ENCODE data around the gene CACTIN. TPM values are rescaled to one million over a fixed set of nuclear protein-coding genes. Genes with fewer than 3 reads are reported as not detected.

Gene CACTIN
- polyA plus RNA-seq, 1 of the 3 experiments (the other 2 are of a cell fraction) = 36.4 TPM

DNA sequence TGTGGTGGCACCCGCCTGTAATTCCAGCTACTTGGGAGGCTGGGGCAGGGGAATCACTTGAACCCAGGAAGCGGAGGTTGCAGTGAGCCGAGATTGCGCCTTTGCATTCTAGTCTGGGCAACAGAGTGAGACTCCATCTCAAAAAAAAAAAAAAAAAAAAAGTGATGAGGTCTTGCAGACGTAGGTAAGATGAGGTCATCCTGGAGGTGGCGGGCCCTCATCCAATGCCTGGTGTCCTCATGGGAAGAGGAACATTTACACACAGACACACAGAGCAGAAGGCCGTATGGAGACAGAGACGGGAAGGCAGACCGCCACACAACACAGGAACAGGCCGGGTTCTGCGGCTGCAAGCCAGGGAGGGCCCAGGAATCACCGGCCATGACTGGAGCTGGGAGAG lies 4.4 kb downstream of the CACTIN start:
- CTCF ChIA-PET = interaction anchor here (0.7 to 5.8 kb wide), 5 partner anchors 36 to 317 kb away, joined by 3 to 49 read pairs (median 4); partner anchors contain the start of gene GIPC3
- Histone ChIP-seq H3K4me3 (ENCODE audit: low read depth in 2 of 2, low read length in 1 of 2) (no peak overlapping the region), H4K20me1 (ENCODE audit: insufficient read depth) (peaks cover 17% of the 10 kb centered on the region), H3F3A (replicated peaks; ENCODE audit: insufficient read depth) (no peaks in the 10 kb centered on the region), H2AFZ (ENCODE audit: low read depth) (no peak overlapping the region), H3K4me2 (no peak overlapping the region), H3K79me2 (ENCODE audit: insufficient read depth) (peaks cover 38% of the 10 kb centered on the region), H3K9ac (no peak overlapping the region), H3K9me3 (no peaks in the 10 kb centered on the region), H3K4me1 (ENCODE audit: control insufficient read depth in 1 of 2, insufficient read depth in 2 of 2, low read depth in 1 of 2, low read length in 1 of 2) (peaks cover 8 to 12% of the 10 kb centered on the region in 2 experiments; a peak in 2 of 4 replicates), H3K27ac (ENCODE audit: low read depth in 2 of 2, low read length in 1 of 2) (no peak overlapping the region), H3K27me3 (ENCODE audit: insufficient read depth) (no peaks in the 10 kb centered on the region), H3K9me2 (no peaks in the 10 kb centered on the region), H3K36me3 (replicated peaks in 1 of 2; ENCODE audit: control insufficient read depth in 1 of 2, insufficient read depth in 2 of 2, low read length in 1 of 2) (peaks cover 0 to 19% of the 10 kb centered on the region in 2 experiments)
- POLR2A ChIA-PET = no interaction called here
- DNase-seq = no peak
- WGBS (ENCODE audit: low lambda C conversion rate) = 87% methylated on average over 11 of the region's 12 CpGs
- TF ChIP-seq TCF12 (IDR thresholded peaks at IDR 0.05) (no peak), GABPA (IDR thresholded peaks at IDR 0.05; ENCODE audit: low read depth) (no peak), IRF3 (IDR thresholded peaks at IDR 0.05; ENCODE audit: low read depth, low read length) (no peak), TAF1 (IDR thresholded peaks at IDR 0.05; ENCODE audit: borderline replicate concordance, low read depth, low read length) (no peak), RCOR1 (IDR thresholded peaks at IDR 0.05; ENCODE audit: low read length) (no peak), MXI1 (IDR thresholded peaks at IDR 0.05; ENCODE audit: low read depth, low read length) (no peak), POLR2AphosphoS5 (IDR thresholded peaks at IDR 0.05; ENCODE audit: low read depth, low read length) (no peak), TEAD4 (IDR thresholded peaks at IDR 0.05; ENCODE audit: borderline replicate concordance, insufficient read depth) (no peak), SMC3 (IDR thresholded peaks at IDR 0.05; ENCODE audit: low read depth, low read length) (no peak), SIN3A (IDR thresholded peaks at IDR 0.05; ENCODE audit: borderline replicate concordance, low read depth, low read length) (no peak), FOXJ3 (CRISPR knock-in tag; IDR thresholded peaks at IDR 0.05) (no peak), GATA2 (CRISPR knock-in tag; IDR thresholded peaks at IDR 0.05) (no peak), USF2 (IDR thresholded peaks at IDR 0.05; ENCODE audit: borderline replicate concordance, low read depth, low read length) (no peak), FOSL2 (IDR thresholded peaks at IDR 0.05; ENCODE audit: borderline replicate concordance, low read depth) (no peak), EP300 (IDR thresholded peaks at IDR 0.05; ENCODE audit: borderline replicate concordance in 1 of 2, low read depth in 1 of 2, low read length in 1 of 2) (no peak), NRF1 (IDR thresholded peaks at IDR 0.05; ENCODE audit: low read depth, low read length) (no peak), MEF2A (IDR thresholded peaks at IDR 0.05; ENCODE audit: borderline replicate concordance, low read depth) (no peak), YY1 (IDR thresholded peaks at IDR 0.05; ENCODE audit: low read depth) (no peak)
- TF ChIP-seq, protein P1, sequence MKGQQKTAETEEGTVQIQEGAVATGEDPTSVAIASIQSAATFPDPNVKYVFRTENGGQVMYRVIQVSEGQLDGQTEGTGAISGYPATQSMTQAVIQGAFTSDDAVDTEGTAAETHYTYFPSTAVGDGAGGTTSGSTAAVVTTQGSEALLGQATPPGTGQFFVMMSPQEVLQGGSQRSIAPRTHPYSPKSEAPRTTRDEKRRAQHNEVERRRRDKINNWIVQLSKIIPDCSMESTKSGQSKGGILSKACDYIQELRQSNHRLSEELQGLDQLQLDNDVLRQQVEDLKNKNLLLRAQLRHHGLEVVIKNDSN (IDR thresholded peaks at IDR 0.05; ENCODE audit: borderline replicate concordance, low read depth) = no peak
- TF ChIP-seq, protein P2, sequence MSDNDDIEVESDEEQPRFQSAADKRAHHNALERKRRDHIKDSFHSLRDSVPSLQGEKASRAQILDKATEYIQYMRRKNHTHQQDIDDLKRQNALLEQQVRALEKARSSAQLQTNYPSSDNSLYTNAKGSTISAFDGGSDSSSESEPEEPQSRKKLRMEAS (IDR thresholded peaks at IDR 0.05; ENCODE audit: low read depth) = no peak
